ENCODE data around the gene ADISSP. TPM values are rescaled to one million over a fixed set of nuclear protein-coding genes. Genes with fewer than 3 reads are reported as not detected.

The ADISSP gene
- total and polyA plus RNA-seq, 2 of the 13 experiments (the other 11 are each of a cell fraction or from before 2014, with no cell fraction given) = 38.3 to 90.6 TPM

DNA sequence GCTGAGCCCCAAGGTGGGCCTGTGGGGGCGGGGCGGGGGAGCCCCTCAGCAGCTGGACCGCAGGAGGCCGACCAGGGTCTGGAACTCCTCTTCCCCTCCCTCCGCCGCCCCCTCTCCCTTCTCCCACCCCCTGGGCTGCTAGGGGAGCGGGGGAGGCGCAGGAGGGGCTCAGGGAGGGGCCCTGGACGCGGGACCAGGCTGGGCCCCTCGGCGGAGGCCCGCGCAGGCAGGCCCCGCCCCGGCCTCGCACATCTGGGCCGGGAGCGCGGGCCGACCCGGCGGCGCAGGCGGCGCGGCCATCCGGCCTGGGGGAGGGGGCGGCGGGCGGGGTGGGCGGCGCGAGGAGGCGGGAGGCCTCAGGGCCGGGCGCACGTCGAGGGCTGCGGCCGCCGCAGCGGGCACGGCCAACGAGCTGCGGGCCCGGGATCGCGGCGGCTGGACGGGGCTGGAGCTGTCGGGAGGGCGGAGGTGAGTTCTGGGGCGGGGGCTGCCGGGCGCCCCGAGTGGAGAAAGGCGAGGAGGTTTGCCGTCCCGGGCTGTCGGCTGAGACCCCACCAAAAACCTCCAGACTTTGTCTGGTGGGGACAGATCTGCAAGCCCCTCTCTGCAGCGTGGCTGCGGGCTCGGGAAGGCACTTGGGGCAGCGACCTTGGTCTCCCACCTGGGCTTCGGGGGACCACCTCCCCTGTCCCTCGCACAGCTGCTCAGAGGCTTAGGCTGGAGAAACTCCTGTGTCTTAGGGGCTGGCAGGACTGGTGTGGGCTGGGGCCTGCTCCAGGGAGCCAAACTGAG lies 35.0 kb downstream of the ADISSP start, which contains the start of gene HSPA12B (continued):
- TF ChIP-seq CREM (IDR thresholded peaks at IDR 0.05) (no peak), CREM (CRISPR knock-in tag; IDR thresholded peaks at IDR 0.05) (0 out of 2 replicates have a peak, but pooled peaks have one; percentile 2), ZNF292 (CRISPR knock-in tag; IDR thresholded peaks at IDR 0.05; ENCODE audit: borderline replicate concordance, low read depth) (0 out of 2 replicates have a peak, but pooled peaks have one; percentile 18), EZH2 (conservative IDR thresholded peaks at IDR 0.05; ENCODE audit: low read depth, low read length) (peak; percentile 82), ZNF468 (CRISPR knock-in tag; IDR thresholded peaks at IDR 0.05) (no peak)

DNA sequence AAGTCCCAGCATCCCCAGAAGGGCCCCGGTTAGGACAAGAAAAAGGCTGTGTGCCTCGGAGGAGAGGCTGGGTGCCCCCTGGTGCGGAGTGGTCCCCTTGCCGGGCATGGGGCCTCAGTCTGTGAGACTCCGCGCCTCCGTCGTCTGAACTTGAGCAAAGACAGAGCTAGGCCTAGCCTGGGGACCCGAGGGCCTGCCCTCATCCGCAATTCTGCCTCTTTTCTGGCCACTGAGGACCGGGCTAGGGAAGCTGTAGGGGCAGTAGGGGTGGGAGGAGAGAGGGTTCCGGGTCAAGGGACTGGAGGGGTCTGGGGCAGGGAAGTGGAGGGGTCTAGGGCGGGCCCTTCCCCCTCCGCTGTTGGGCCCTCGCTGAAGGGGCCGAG lies 35.6 kb downstream of the ADISSP start:
- 0 out of 2 replicates have a peak, but pooled peaks cover 5% of the 10 kb centered on the region for H3K4me1 ChIP-seq (ENCODE audit: insufficient read depth, low read length)
- DNase-seq (ENCODE audit: low spot score) (no peak), FAIRE-seq (no peak), ATAC-seq (no peak)
- H3K27ac ChIP-seq (ENCODE audit: extremely low read length, insufficient read depth, low read length) = no peak overlapping the region
- 62% methylated on average over 16 of the region's 16 CpGs for WGBS (ENCODE audit: low lambda C conversion rate)
- no peaks in the 10 kb centered on the region; the same call in 1 of the 2 replicates for H4K20me1 ChIP-seq (ENCODE audit: insufficient read depth, low read length)
- no peak overlapping the region; a peak in 1 of 6 replicates for H3K4me3 ChIP-seq (replicated peaks in 1 of 3; ENCODE audit: insufficient read depth in 1 of 3, low read depth in 2 of 3, low read length in 3 of 3)
- ChIA-PET POLR2A (no interaction called here), CTCF (ENCODE audit: low intra/inter-chr PET ratio, low total read pairs) (no interaction called here)
- no peak overlapping the region for H3K4me2 ChIP-seq (ENCODE audit: low read depth, low read length)
- no peaks in the 10 kb centered on the region for H3K79me2 ChIP-seq (ENCODE audit: insufficient read depth, low read length)
- no peaks in the 10 kb centered on the region for H3K9me3 ChIP-seq (ENCODE audit: low read length)
- H2AFZ ChIP-seq (ENCODE audit: low read length) = no peak overlapping the region
- no peak overlapping the region for H3K9ac ChIP-seq (ENCODE audit: insufficient read depth, low read depth, low read length)
- TF ChIP-seq TP53 (CRISPR knock-in tag; conservative IDR thresholded peaks at IDR 0.05) = no peak
- TF ChIP-seq NR2F2 (IDR thresholded peaks at IDR 0.05; ENCODE audit: borderline replicate concordance, low read depth) = no peak
- TF ChIP-seq, protein P1, sequence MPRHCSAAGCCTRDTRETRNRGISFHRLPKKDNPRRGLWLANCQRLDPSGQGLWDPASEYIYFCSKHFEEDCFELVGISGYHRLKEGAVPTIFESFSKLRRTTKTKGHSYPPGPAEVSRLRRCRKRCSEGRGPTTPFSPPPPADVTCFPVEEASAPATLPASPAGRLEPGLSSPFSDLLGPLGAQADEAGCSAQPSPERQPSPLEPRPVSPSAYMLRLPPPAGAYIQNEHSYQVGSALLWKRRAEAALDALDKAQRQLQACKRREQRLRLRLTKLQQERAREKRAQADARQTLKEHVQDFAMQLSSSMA (CRISPR knock-in tag; IDR thresholded peaks at IDR 0.05) = no peak
- 0 out of 2 replicates have a peak, but pooled peaks have one; percentile 24 for TF ChIP-seq PCBP1 (IDR thresholded peaks at IDR 0.05; ENCODE audit: borderline replicate concordance, low read depth, low read length)
- TF ChIP-seq XBP1 (CRISPR knock-in tag; IDR thresholded peaks at IDR 0.05) = no peak
- intact Hi-C loops (cut with micrococcal nuclease; ENCODE audit: unreplicated experiment) (no loop called here), in situ Hi-C loops (cut with HindIII; ENCODE audit: extremely low pct_ligation_motif_present, low pct_unique_long_range_greater_than_20kb) (no loop called here)
- no peaks in the 10 kb centered on the region for H3K36me3 ChIP-seq (replicated peaks in 1 of 2; ENCODE audit: control insufficient read depth in 1 of 2, insufficient read depth in 2 of 2, low read length in 2 of 2)
- peaks cover 22 to 66% of the 10 kb centered on the region in 2 experiments; a peak in 4 of 5 replicates for H3K27me3 ChIP-seq (ENCODE audit: control insufficient read depth in 1 of 2, insufficient read depth in 2 of 2, low read length in 2 of 2)
- no TSS peak for BruUV-seq (replicated peaks)

Data from HepG2 (cell line).